H9 (cell line): ENCODE data around the gene TMEM117. TPM values are rescaled to one million over a fixed set of nuclear protein-coding genes. Genes with fewer than 3 reads are reported as not detected.

Experiments used
- DNase-seq: peaks from one replicate; pipeline ENCODE4 v3.0.0-alpha.2; 2017
- H2AFZ ChIP-seq: one replicate; pipeline ENCODE4 v1.6.1; 2013; ENCODE audit warnings: mild to moderate bottlenecking, low read length, control low read depth, moderate library complexity
- H2AK5ac ChIP-seq: 2 replicates; pipeline ENCODE4 v1.6.1; 2013; ENCODE audit warnings: low read length, control low read depth, mixed read lengths; ENCODE audit not compliant: insufficient read length
- H2BK120ac ChIP-seq: one replicate; pipeline ENCODE4 v1.6.1; 2013; ENCODE audit warnings: low read depth, mild to moderate bottlenecking, low read length, control low read depth, inconsistent platforms; ENCODE audit not compliant: poor library complexity, severe bottlenecking
- H2BK12ac ChIP-seq: 2 replicates; pipeline ENCODE4 v1.6.1; 2013; ENCODE audit warnings: low read length, control low read depth, mixed read lengths, low read depth; ENCODE audit not compliant: insufficient read length
- H2BK15ac ChIP-seq: 2 replicates; pipeline ENCODE4 v1.6.1; 2013; ENCODE audit warnings: low read depth, low read length, control low read depth
- H2BK20ac ChIP-seq: one replicate; pipeline ENCODE4 v1.6.1; 2013; ENCODE audit warnings: low read depth, mild to moderate bottlenecking, low read length, control low read depth, inconsistent platforms; ENCODE audit not compliant: poor library complexity, severe bottlenecking
- H2BK5ac ChIP-seq: 2 replicates; pipeline ENCODE4 v1.6.1; 2013; ENCODE audit warnings: low read length, control low read depth, mixed read lengths; ENCODE audit not compliant: insufficient read length
- H3K14ac ChIP-seq: 2 replicates; pipeline ENCODE4 v1.6.1; 2013; ENCODE audit warnings: low read length, control low read depth; ENCODE audit not compliant: insufficient read depth
- H3K18ac ChIP-seq: 2 replicates; pipeline ENCODE4 v1.6.1; 2013; ENCODE audit warnings: low read depth, mild to moderate bottlenecking, mixed read lengths, low read length, control low read depth; ENCODE audit not compliant: insufficient read length
- H3K23ac ChIP-seq: 2 replicates; pipeline ENCODE4 v1.6.1; 2013; ENCODE audit warnings: low read length, control low read depth, mixed read lengths, low read depth; ENCODE audit not compliant: insufficient read length
- H3K23me2 ChIP-seq: 2 replicates; pipeline ENCODE4 v1.6.1; 2013; ENCODE audit warnings: low read depth, mild to moderate bottlenecking, mixed read lengths, low read length, control low read depth; ENCODE audit not compliant: insufficient read length, poor library complexity, severe bottlenecking
- H3K27ac ChIP-seq: 2 replicates; pipeline ENCODE4 v1.5.1; 2013; ENCODE audit warnings: low read length, control low read depth, mixed read lengths, low read depth; ENCODE audit not compliant: insufficient read length
- H3K27me3 ChIP-seq: 2 replicates; pipeline ENCODE4 v1.6.1; 2013; ENCODE audit warnings: low read length, control low read depth, inconsistent platforms; ENCODE audit not compliant: insufficient read depth
- H3K4ac ChIP-seq: 2 replicates; pipeline ENCODE4 v1.6.1; 2013; ENCODE audit warnings: low read depth, mild to moderate bottlenecking, control low read depth, inconsistent platforms, low read length, moderate library complexity
- H3K4me1 ChIP-seq: 2 replicates; pipeline ENCODE4 v1.6.1; 2013; ENCODE audit warnings: low read length, control low read depth, inconsistent platforms; ENCODE audit not compliant: insufficient read depth
- H3K4me2 ChIP-seq: 2 replicates; pipeline ENCODE4 v1.6.1; 2013; ENCODE audit warnings: low read length, control low read depth, mixed read lengths; ENCODE audit not compliant: insufficient read length, insufficient read depth
- H3K56ac ChIP-seq: 2 replicates; pipeline ENCODE4 v1.6.1; 2013; ENCODE audit warnings: low read depth, mild to moderate bottlenecking, mixed read lengths, low read length, control low read depth; ENCODE audit not compliant: insufficient read length
- H3K79me1 ChIP-seq: 2 replicates; pipeline ENCODE4 v1.6.1; 2013; ENCODE audit warnings: low read depth, mild to moderate bottlenecking, moderate library complexity, low read length, control low read depth, inconsistent platforms; ENCODE audit not compliant: insufficient read depth, poor library complexity, severe bottlenecking
- H3K79me2 ChIP-seq: 2 replicates; pipeline ENCODE4 v1.6.1; 2013; ENCODE audit warnings: low read length, control low read depth, inconsistent platforms; ENCODE audit not compliant: insufficient read depth
- H3K9ac ChIP-seq: 2 replicates; pipeline ENCODE4 v1.6.1; 2013; ENCODE audit warnings: low read length, control low read depth, mixed read lengths; ENCODE audit not compliant: insufficient read length; ENCODE audit errors: extremely low read depth
- H3K9me3 ChIP-seq: one replicate; pipeline ENCODE4 v1.6.1; 2013; ENCODE audit warnings: low read depth, low read length, inconsistent platforms; ENCODE audit not compliant: control insufficient read depth
- H3T11ph ChIP-seq: one replicate; pipeline ENCODE4 v1.6.1; 2013; ENCODE audit warnings: mild to moderate bottlenecking, low read length, control low read depth, inconsistent platforms
- H4K20me1 ChIP-seq: one replicate; pipeline ENCODE4 v1.6.1; 2013; ENCODE audit not compliant: control insufficient read depth, insufficient read length, insufficient read depth
- H4K5ac ChIP-seq: 2 replicates; pipeline ENCODE4 v1.6.1; 2013; ENCODE audit warnings: low read depth, mild to moderate bottlenecking, mixed read lengths, low read length, control low read depth; ENCODE audit not compliant: insufficient read length
- H4K8ac ChIP-seq: replicated peaks from 2 replicates; pipeline ENCODE4 v1.6.1; 2013; ENCODE audit warnings: low read length, control low read depth, mixed read lengths, low read depth; ENCODE audit not compliant: insufficient read length
- H4K91ac ChIP-seq: 2 replicates; pipeline ENCODE4 v1.6.1; 2013; ENCODE audit warnings: low read depth, mild to moderate bottlenecking, moderate library complexity, mixed read lengths, low read length, control low read depth; ENCODE audit not compliant: insufficient read length
- H3K27ac Mint-ChIP-seq, 3 experiments: 2 replicates in 2 of 3; 3 replicates in 1 of 3; pipeline ENCODE4 v1.8.0; 2020 to 2021; ENCODE audit warnings: mixed read lengths in 3 of 3, mild to moderate bottlenecking in 1 of 3, moderate library complexity in 1 of 3
- H3K27me3 Mint-ChIP-seq: 2 replicates; pipeline ENCODE4 v1.8.0; 2021; ENCODE audit warnings: low read depth, mild to moderate bottlenecking, moderate library complexity, mixed read lengths
- H3K36me3 Mint-ChIP-seq, 3 experiments: 2 replicates in 2 of 3; 3 replicates in 1 of 3; pipeline ENCODE4 v1.8.0; 2020 to 2021; ENCODE audit warnings: low read depth in 3 of 3, mixed read lengths in 3 of 3; ENCODE audit not compliant: insufficient read depth in 1 of 3
- H3K4me1 Mint-ChIP-seq, 2 experiments: 2 replicates each; pipeline ENCODE4 v1.8.0; 2020; ENCODE audit warnings: mixed read lengths in 2 of 2
- H3K4me3 Mint-ChIP-seq, 2 experiments: 2 replicates in 1 of 2; 3 replicates in 1 of 2; pipeline ENCODE4 v1.8.0; 2020 to 2021; ENCODE audit warnings: mild to moderate bottlenecking in 2 of 2, mixed read lengths in 2 of 2, moderate library complexity in 1 of 2
- H3K9me3 Mint-ChIP-seq, 2 experiments: 2 replicates in 1 of 2; 3 replicates in 1 of 2; pipeline ENCODE4 v1.8.0; 2020; ENCODE audit warnings: mild to moderate bottlenecking in 2 of 2, mixed read lengths in 2 of 2, moderate library complexity in 1 of 2
- WGBS: extraction: QIAGEN DNeasy Blood & Tissue Kit; methylation state at CpG from one replicate; pipeline ENCODE4 v1.1.7; 2013; ENCODE audit warnings: missing lambda C conversion rate, low lambda C conversion rate, mixed read lengths; ENCODE audit not compliant: insufficient read length; ENCODE audit errors: extremely low coverage; 5-methylcytosine and 5-hydroxymethylcytosine counted together
- total RNA-seq: library from RNA; stranded (reverse); gene quantifications from 2 replicates; pipeline ENCODE4 v1.2.1, GENCODE V29; 2021
- TF ChIP-seq, protein P1 (sequence below): fragments of 200-600 bp; sonication (generic); conservative IDR thresholded peaks from 3 replicates; pipeline ENCODE4 v1.8.0; 2021; ENCODE audit warnings: antibody characterized with exemption, mild to moderate bottlenecking

TMEM117 gene
- total RNA-seq, 1 experiment from 2014 or later: 1.7 TPM

DNA sequence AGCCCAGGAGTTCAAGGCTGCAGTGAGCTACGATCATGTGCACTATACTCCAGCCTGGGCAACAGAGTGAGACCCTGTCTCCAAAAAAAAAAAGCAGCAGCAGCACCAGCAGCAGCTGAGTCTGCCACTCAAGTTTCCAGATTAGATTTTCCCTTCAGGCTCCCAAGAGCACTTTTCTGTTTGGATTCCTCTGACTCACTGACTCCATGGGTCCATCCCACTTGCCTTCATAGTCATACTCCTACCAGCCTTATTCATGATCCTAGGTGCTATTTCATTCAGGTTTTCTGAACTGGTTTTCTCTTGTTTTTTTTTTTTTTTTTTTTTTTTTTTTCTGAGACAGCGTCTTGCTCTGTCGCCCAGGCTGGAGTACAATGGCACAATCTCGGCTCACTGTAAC lies 23.0 kb upstream of the TMEM117 start:
- no peaks in the 10 kb centered on the region for H3K79me2 ChIP-seq
- H3K9me3 Mint-ChIP-seq: no peaks in the 10 kb centered on the region
- H3K14ac ChIP-seq: no peak overlapping the region
- H3K27ac Mint-ChIP-seq: no peak overlapping the region
- H3K4ac ChIP-seq: no peak overlapping the region
- no peak overlapping the region for H4K91ac ChIP-seq
- no peak overlapping the region for H3K9ac ChIP-seq
- H3K9me3 ChIP-seq: no peaks in the 10 kb centered on the region
- H3K27me3 Mint-ChIP-seq: no peaks in the 10 kb centered on the region
- no peak overlapping the region for H2AK5ac ChIP-seq
- no peaks in the 10 kb centered on the region for H3K79me1 ChIP-seq
- H3K23ac ChIP-seq: no peak overlapping the region
- no peak overlapping the region for H2AFZ ChIP-seq
- H2BK5ac ChIP-seq: no peak overlapping the region
- H2BK12ac ChIP-seq: no peak overlapping the region
- H2BK20ac ChIP-seq: no peak overlapping the region
- peaks cover 0 to 3% of the 10 kb centered on the region in 2 experiments; a peak in 1 of 4 replicates for H3K4me1 Mint-ChIP-seq
- H3T11ph ChIP-seq: no peak overlapping the region
- H4K8ac ChIP-seq: no peak overlapping the region
- no peak overlapping the region for H3K56ac ChIP-seq
- H3K18ac ChIP-seq: no peak overlapping the region
- no peak overlapping the region for H4K5ac ChIP-seq
- H3K4me1 ChIP-seq: no peaks in the 10 kb centered on the region
- H2BK120ac ChIP-seq: no peak overlapping the region
- H3K4me2 ChIP-seq: no peak overlapping the region
- no peak overlapping the region for H2BK15ac ChIP-seq
- no peaks in the 10 kb centered on the region for H3K36me3 Mint-ChIP-seq
- TF ChIP-seq, protein P1, sequence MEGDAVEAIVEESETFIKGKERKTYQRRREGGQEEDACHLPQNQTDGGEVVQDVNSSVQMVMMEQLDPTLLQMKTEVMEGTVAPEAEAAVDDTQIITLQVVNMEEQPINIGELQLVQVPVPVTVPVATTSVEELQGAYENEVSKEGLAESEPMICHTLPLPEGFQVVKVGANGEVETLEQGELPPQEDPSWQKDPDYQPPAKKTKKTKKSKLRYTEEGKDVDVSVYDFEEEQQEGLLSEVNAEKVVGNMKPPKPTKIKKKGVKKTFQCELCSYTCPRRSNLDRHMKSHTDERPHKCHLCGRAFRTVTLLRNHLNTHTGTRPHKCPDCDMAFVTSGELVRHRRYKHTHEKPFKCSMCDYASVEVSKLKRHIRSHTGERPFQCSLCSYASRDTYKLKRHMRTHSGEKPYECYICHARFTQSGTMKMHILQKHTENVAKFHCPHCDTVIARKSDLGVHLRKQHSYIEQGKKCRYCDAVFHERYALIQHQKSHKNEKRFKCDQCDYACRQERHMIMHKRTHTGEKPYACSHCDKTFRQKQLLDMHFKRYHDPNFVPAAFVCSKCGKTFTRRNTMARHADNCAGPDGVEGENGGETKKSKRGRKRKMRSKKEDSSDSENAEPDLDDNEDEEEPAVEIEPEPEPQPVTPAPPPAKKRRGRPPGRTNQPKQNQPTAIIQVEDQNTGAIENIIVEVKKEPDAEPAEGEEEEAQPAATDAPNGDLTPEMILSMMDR: no peak
- DNase-seq: no peak
- no peaks in the 10 kb centered on the region for H3K23me2 ChIP-seq
- no peaks in the 10 kb centered on the region for H4K20me1 ChIP-seq
- H3K4me3 Mint-ChIP-seq: no peak overlapping the region
- no peak overlapping the region for H3K27ac ChIP-seq
- WGBS: no CpG with 5 or more reads among the region's 4 CpGs
- no peaks in the 10 kb centered on the region for H3K27me3 ChIP-seq
